ENCODE results near the gene SMCO2. TPM values are rescaled to one million over a fixed set of nuclear protein-coding genes. Genes with fewer than 3 reads are reported as not detected.

The SMCO2 gene
- total RNA-seq, 1 experiment from 2014 or later: 0.36 TPM

- no peaks in the 10 kb centered on the region for H3K4me1 ChIP-seq (ENCODE audit: control insufficient read depth, insufficient read depth, low read length)
- no peak; the same call in 1 of the 2 replicates for ATAC-seq
- TF ChIP-seq POLR2AphosphoS5 (IDR thresholded peaks at IDR 0.05; ENCODE audit: low read depth, low read length): no peak
- no peak for TF ChIP-seq SIN3A (IDR thresholded peaks at IDR 0.05; ENCODE audit: borderline replicate concordance, insufficient read depth, low read depth, low read length)
- TF ChIP-seq, protein P1, sequence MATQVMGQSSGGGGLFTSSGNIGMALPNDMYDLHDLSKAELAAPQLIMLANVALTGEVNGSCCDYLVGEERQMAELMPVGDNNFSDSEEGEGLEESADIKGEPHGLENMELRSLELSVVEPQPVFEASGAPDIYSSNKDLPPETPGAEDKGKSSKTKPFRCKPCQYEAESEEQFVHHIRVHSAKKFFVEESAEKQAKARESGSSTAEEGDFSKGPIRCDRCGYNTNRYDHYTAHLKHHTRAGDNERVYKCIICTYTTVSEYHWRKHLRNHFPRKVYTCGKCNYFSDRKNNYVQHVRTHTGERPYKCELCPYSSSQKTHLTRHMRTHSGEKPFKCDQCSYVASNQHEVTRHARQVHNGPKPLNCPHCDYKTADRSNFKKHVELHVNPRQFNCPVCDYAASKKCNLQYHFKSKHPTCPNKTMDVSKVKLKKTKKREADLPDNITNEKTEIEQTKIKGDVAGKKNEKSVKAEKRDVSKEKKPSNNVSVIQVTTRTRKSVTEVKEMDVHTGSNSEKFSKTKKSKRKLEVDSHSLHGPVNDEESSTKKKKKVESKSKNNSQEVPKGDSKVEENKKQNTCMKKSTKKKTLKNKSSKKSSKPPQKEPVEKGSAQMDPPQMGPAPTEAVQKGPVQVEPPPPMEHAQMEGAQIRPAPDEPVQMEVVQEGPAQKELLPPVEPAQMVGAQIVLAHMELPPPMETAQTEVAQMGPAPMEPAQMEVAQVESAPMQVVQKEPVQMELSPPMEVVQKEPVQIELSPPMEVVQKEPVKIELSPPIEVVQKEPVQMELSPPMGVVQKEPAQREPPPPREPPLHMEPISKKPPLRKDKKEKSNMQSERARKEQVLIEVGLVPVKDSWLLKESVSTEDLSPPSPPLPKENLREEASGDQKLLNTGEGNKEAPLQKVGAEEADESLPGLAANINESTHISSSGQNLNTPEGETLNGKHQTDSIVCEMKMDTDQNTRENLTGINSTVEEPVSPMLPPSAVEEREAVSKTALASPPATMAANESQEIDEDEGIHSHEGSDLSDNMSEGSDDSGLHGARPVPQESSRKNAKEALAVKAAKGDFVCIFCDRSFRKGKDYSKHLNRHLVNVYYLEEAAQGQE (IDR thresholded peaks at IDR 0.05; ENCODE audit: insufficient read depth in 1 of 2, low read depth in 2 of 2, low read length in 1 of 2): no peak
- TF ChIP-seq, protein P2, sequence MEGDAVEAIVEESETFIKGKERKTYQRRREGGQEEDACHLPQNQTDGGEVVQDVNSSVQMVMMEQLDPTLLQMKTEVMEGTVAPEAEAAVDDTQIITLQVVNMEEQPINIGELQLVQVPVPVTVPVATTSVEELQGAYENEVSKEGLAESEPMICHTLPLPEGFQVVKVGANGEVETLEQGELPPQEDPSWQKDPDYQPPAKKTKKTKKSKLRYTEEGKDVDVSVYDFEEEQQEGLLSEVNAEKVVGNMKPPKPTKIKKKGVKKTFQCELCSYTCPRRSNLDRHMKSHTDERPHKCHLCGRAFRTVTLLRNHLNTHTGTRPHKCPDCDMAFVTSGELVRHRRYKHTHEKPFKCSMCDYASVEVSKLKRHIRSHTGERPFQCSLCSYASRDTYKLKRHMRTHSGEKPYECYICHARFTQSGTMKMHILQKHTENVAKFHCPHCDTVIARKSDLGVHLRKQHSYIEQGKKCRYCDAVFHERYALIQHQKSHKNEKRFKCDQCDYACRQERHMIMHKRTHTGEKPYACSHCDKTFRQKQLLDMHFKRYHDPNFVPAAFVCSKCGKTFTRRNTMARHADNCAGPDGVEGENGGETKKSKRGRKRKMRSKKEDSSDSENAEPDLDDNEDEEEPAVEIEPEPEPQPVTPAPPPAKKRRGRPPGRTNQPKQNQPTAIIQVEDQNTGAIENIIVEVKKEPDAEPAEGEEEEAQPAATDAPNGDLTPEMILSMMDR (IDR thresholded peaks at IDR 0.05): no peak
- no peak for TF ChIP-seq TCF7L2 (IDR thresholded peaks at IDR 0.05; ENCODE audit: low read depth, low read length)
- BruUV-seq (replicated peaks): no TSS peak
- 0 out of 2 replicates have a peak, but pooled peaks cover 3% of the 10 kb centered on the region for H3K9me3 ChIP-seq (ENCODE audit: control insufficient read depth, insufficient read depth, low read depth, low read length)
- H3K4me3 ChIP-seq (ENCODE audit: low read depth in 2 of 2, low read length in 2 of 2): no peak overlapping the region
- intact Hi-C loops (cut with micrococcal nuclease; ENCODE audit: unreplicated experiment): no loop called here
- no peaks in the 10 kb centered on the region for H3K27me3 ChIP-seq (ENCODE audit: control insufficient read depth, insufficient read depth, low read length)
- in situ Hi-C loops (cut with HindIII; ENCODE audit: low pct_unique_long_range_greater_than_20kb, low sequenced_read_pairs): no loop called here
- CTCF ChIA-PET: no interaction called here
- DNase-seq (ENCODE audit: low read depth, low spot score): no peak
- peaks cover 3% of the 10 kb centered on the region; the same call in 1 of the 2 replicates for H3K36me3 ChIP-seq (ENCODE audit: control insufficient read depth, insufficient read depth, low read length)
- H3K27ac ChIP-seq (ENCODE audit: low read length): no peak overlapping the region
- POLR2A ChIA-PET: interaction anchor here (0.5 kb wide), 1 partner anchor 276 kb away, joined by 6 read pairs; no protein-coding TSS in a partner anchor
These were observed 47.5 kb upstream of the SMCO2 start for GRCh38 chr12:27399074-27399473.

DNA sequence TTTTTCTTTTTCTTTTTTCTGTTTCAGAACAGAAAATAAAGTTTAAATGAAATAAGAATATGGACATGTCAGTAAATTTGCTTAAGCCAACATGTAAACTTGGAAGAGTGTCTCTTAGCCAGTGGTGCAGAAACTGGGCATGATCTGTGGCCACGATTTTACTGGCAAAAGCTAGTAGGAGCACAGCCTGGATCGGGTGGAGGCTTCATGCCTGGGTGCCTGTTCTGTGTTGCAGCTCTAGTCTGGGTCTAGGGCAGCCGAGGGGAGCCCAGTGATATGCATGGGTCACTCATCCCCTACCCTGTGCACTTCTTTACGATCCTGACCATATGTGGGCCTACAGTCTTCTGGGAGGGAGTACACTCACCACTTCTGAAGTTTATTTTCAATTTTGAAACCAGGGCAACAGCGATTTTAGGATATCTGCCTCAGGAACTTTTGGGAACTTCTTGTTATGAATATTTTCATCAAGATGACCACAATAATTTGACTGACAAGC is 45.6 kb upstream of the SMCO2 start:
- ChIA-PET CTCF (no interaction called here), POLR2A (no interaction called here)
- in situ Hi-C loops (cut with HindIII; ENCODE audit: low pct_unique_long_range_greater_than_20kb, low sequenced_read_pairs): no loop called here
- no peaks in the 10 kb centered on the region for H3K4me1 ChIP-seq (ENCODE audit: control insufficient read depth, insufficient read depth, low read length)
- no peak for TF ChIP-seq SIN3A (IDR thresholded peaks at IDR 0.05; ENCODE audit: borderline replicate concordance, insufficient read depth, low read depth, low read length)
- no peak for TF ChIP-seq POLR2AphosphoS5 (IDR thresholded peaks at IDR 0.05; ENCODE audit: low read depth, low read length)
- TF ChIP-seq, protein P1 (IDR thresholded peaks at IDR 0.05; ENCODE audit: insufficient read depth in 1 of 2, low read depth in 2 of 2, low read length in 1 of 2): no peak
- no peak for TF ChIP-seq TCF7L2 (IDR thresholded peaks at IDR 0.05; ENCODE audit: low read depth, low read length)
- TF ChIP-seq, protein P2 (IDR thresholded peaks at IDR 0.05): no peak
- peaks cover 3% of the 10 kb centered on the region; the same call in 1 of the 2 replicates for H3K36me3 ChIP-seq (ENCODE audit: control insufficient read depth, insufficient read depth, low read length)
- H3K27ac ChIP-seq (ENCODE audit: low read length): no peak overlapping the region
- BruUV-seq (replicated peaks): no TSS peak
- H3K27me3 ChIP-seq (ENCODE audit: control insufficient read depth, insufficient read depth, low read length): no peaks in the 10 kb centered on the region
- no peak for ATAC-seq
- intact Hi-C loops (cut with micrococcal nuclease; ENCODE audit: unreplicated experiment): no loop called here
- DNase-seq (ENCODE audit: low read depth, low spot score): no peak
- H3K4me3 ChIP-seq (ENCODE audit: low read depth in 2 of 2, low read length in 2 of 2): no peak overlapping the region
- H3K9me3 ChIP-seq (ENCODE audit: control insufficient read depth, insufficient read depth, low read depth, low read length): peaks cover 8% of the 10 kb centered on the region; the same call in 1 of the 2 replicates

All from Panc1 (cell line).